CD14-positive monocyte (primary cell): Measurements from ENCODE around the gene NELL1. TPM values are rescaled to one million over a fixed set of nuclear protein-coding genes. Genes with fewer than 3 reads are reported as not detected.
"Not testable (repeated sequence)": the region's sequence is repeated elsewhere in the genome, so short reads cannot be mapped to it uniquely, and the experiment has no call there.

Experiments used
- DNase-seq, 3 donors: peaks; one replicate each; pipeline ENCODE4 v3.0.0-alpha.2; 2011 to 2022
- H2AFZ ChIP-seq: 2 replicates; pipeline ENCODE4 v1.6.0; 2012; ENCODE audit warnings: mild to moderate bottlenecking, low read depth, low read length, inconsistent platforms; ENCODE audit not compliant: insufficient read depth, poor library complexity, severe bottlenecking
- H3K27ac ChIP-seq, 2 donors: 1 replicate in 1 of 2; 2 replicates in 1 of 2; pipeline ENCODE4 v1.5.1; 2012 to 2013; ENCODE audit warnings: low read length in 2 of 2, control low read depth in 1 of 2, inconsistent platforms in 1 of 2, low read depth in 1 of 2, mild to moderate bottlenecking in 1 of 2
- H3K27me3 ChIP-seq, 2 donors: one replicate each; pipeline versions ENCODE4 v1.6.0 to v1.6.1; 2011 to 2013; ENCODE audit warnings: low read length in 2 of 2; ENCODE audit not compliant: control insufficient read depth in 2 of 2, insufficient read depth in 2 of 2
- H3K36me3 ChIP-seq, 2 donors: replicated peaks in 1 of 2; 1 replicate in 1 of 2; 2 replicates in 1 of 2; pipeline versions ENCODE4 v1.5.1 to v1.6.1; 2012 to 2013; ENCODE audit warnings: low read length in 2 of 2, control low read depth in 1 of 2, inconsistent platforms in 1 of 2, mild to moderate bottlenecking in 1 of 2; ENCODE audit not compliant: insufficient read depth in 2 of 2, control insufficient read depth in 1 of 2
- H3K4me1 ChIP-seq, 2 donors: 1 replicate in 1 of 2; 2 replicates in 1 of 2; pipeline versions ENCODE4 v1.5.1 to v1.6.1; 2012 to 2013; ENCODE audit warnings: low read length in 2 of 2, control low read depth in 1 of 2, inconsistent platforms in 1 of 2, mild to moderate bottlenecking in 1 of 2, moderate library complexity in 1 of 2; ENCODE audit not compliant: insufficient read depth in 2 of 2, control insufficient read depth in 1 of 2
- H3K4me2 ChIP-seq: replicated peaks from 2 replicates; pipeline ENCODE3; 2012; ENCODE audit warnings: low read length, moderate library complexity, mild to moderate bottlenecking; ENCODE audit not compliant: poor library complexity, severe bottlenecking; ENCODE audit errors: extremely low read depth
- H3K4me3 ChIP-seq, 3 experiments: fragments of 200-600 bp in 1 of 3; sonication (generic) in 1 of 3; replicated peaks in 1 of 3; 1 replicate in 2 of 3; 2 replicates in 1 of 3; pipeline ENCODE4 v1.5.1; 2011 to 2013; ENCODE audit warnings: low read length in 3 of 3, mild to moderate bottlenecking in 3 of 3, control low read depth in 2 of 3, low read depth in 2 of 3, inconsistent platforms in 1 of 3, moderate library complexity in 1 of 3
- H3K79me2 ChIP-seq: 2 replicates; pipeline ENCODE4 v1.6.0; 2012; ENCODE audit warnings: mild to moderate bottlenecking, control low read depth, inconsistent platforms, low read length, moderate library complexity; ENCODE audit not compliant: insufficient read depth
- H3K9ac ChIP-seq: 2 replicates; pipeline ENCODE4 v1.6.0; 2017; ENCODE audit warnings: low read length, mild to moderate bottlenecking; ENCODE audit not compliant: insufficient read depth, poor library complexity, severe bottlenecking
- H3K9me3 ChIP-seq, 2 donors: replicated peaks in 1 of 2; 1 replicate in 1 of 2; 2 replicates in 1 of 2; pipeline versions ENCODE4 v1.5.1 to v1.6.1; 2012 to 2013; ENCODE audit warnings: low read length in 2 of 2, control low read depth in 1 of 2; ENCODE audit not compliant: control insufficient read depth in 1 of 2, insufficient read depth in 1 of 2
- H4K20me1 ChIP-seq: 2 replicates; pipeline ENCODE4 v1.6.0; 2012; ENCODE audit warnings: mild to moderate bottlenecking, low read length, control low read depth, moderate library complexity; ENCODE audit not compliant: insufficient read depth
- H3K27ac Mint-ChIP-seq, 7 donors: one replicate each; pipeline ENCODE4 v1.8.0; 2020; ENCODE audit warnings: mild to moderate bottlenecking in 7 of 7, mixed read lengths in 7 of 7, moderate library complexity in 6 of 7, inconsistent platforms in 2 of 7
- H3K27me3 Mint-ChIP-seq, 3 donors: one replicate each; pipeline ENCODE4 v1.8.0; 2021 to 2022; ENCODE audit warnings: low read depth in 3 of 3, mild to moderate bottlenecking in 3 of 3, mixed read lengths in 3 of 3, moderate library complexity in 3 of 3, inconsistent platforms in 1 of 3
- H3K36me3 Mint-ChIP-seq, 2 donors: one replicate each; pipeline ENCODE4 v1.8.0; 2020; ENCODE audit warnings: mixed read lengths in 2 of 2, inconsistent platforms in 1 of 2, mild to moderate bottlenecking in 1 of 2
- H3K4me1 Mint-ChIP-seq: one replicate; pipeline ENCODE4 v1.8.0; 2020; ENCODE audit warnings: mild to moderate bottlenecking, mixed read lengths
- H3K4me3 Mint-ChIP-seq, 2 donors: one replicate each; pipeline ENCODE4 v1.8.0; 2020; ENCODE audit warnings: mild to moderate bottlenecking in 2 of 2, mixed read lengths in 2 of 2, moderate library complexity in 1 of 2
- H3K9me3 Mint-ChIP-seq, 7 donors: one replicate each; pipeline ENCODE4 v1.8.0; 2020 to 2022; ENCODE audit warnings: mixed read lengths in 7 of 7, mild to moderate bottlenecking in 6 of 7, moderate library complexity in 6 of 7, inconsistent platforms in 2 of 7
- CTCF ChIP-seq: fragments of 200-600 bp; IDR thresholded peaks from one replicate; pipeline ENCODE4 v1.8.0; 2022; ENCODE audit warnings: antibody characterized with exemption, mild to moderate bottlenecking
- WGBS: methylation state at CpG from one replicate; pipeline ENCODE4 v1.1.5; 2013; ENCODE audit warnings: missing lambda C conversion rate; ENCODE audit not compliant: insufficient coverage; 5-methylcytosine and 5-hydroxymethylcytosine counted together
- intact Hi-C, 2 donors: fragments of 100-400 bp; cut with micrococcal nuclease; formaldehyde crosslinking; loops; one replicate each; pipeline versions ENCODE4 v1.15.0 to v1.15.1; 2023
- polyA plus RNA-seq, 3 donors: library from polyadenylated mRNA; depleted of rRNA in 1 of 3; unstranded in 2 of 3; stranded (reverse) in 1 of 3; fragments of 300-500 nt in 2 of 3; fragments of >200 nt in 1 of 3; fragmentation: Illumina TruSeq in 2 of 3; gene quantifications; 1 replicate in 2 of 3; 2 replicates in 1 of 3; pipeline ENCODE4 v1.2.3, GENCODE V29; 2012 to 2021

The NELL1 gene
- polyA plus RNA-seq, 3 donors: not detected

- 90% methylated on average over 5 of the region's 6 CpGs for WGBS
Measured at GRCh38 chr11:21133722-21134121, 464.3 kb downstream of the NELL1 start.

GRCh38 chr11:21137803-21138202 lies 468.4 kb downstream of the NELL1 start:
- peaks cover 0 to 2% (median 0%) of the 10 kb centered on the region in 3 donors for H3K27me3 Mint-ChIP-seq
- TF ChIP-seq CTCF: no peak
- H3K9ac ChIP-seq: no peak overlapping the region
- no peak for DNase-seq
- no peak overlapping the region for H3K27ac Mint-ChIP-seq
- H3K27me3 ChIP-seq: no peaks in the 10 kb centered on the region
- H3K79me2 ChIP-seq: no peaks in the 10 kb centered on the region
- no peaks in the 10 kb centered on the region for H3K9me3 ChIP-seq
- no peaks in the 10 kb centered on the region for H3K4me1 Mint-ChIP-seq
- H3K4me1 ChIP-seq: no peaks in the 10 kb centered on the region
- no peaks in the 10 kb centered on the region for H4K20me1 ChIP-seq
- no peak overlapping the region for H2AFZ ChIP-seq
- H3K36me3 Mint-ChIP-seq: no peaks in the 10 kb centered on the region
- no peak overlapping the region for H3K4me3 ChIP-seq
- no peak overlapping the region for H3K4me2 ChIP-seq
- H3K36me3 ChIP-seq: no peaks in the 10 kb centered on the region
- no peak overlapping the region for H3K4me3 Mint-ChIP-seq
- no peak overlapping the region for H3K27ac ChIP-seq
- intact Hi-C loops: no loop called here
- peaks cover 0 to 2% (median 0%) of the 10 kb centered on the region in 7 donors for H3K9me3 Mint-ChIP-seq
- WGBS: no CpG with 5 or more reads among the region's 6 CpGs

More at GRCh38 chr11:21133722-21134121, 464.3 kb downstream of the NELL1 start:
- Mint-ChIP-seq H3K4me1 (no peaks in the 10 kb centered on the region), H3K27ac (no peak overlapping the region), H3K9me3 (peaks cover 0 to 6% (median 0%) of the 10 kb centered on the region in 7 donors), H3K36me3 (no peaks in the 10 kb centered on the region), H3K4me3 (no peak overlapping the region), H3K27me3 (peaks cover 0 to 2% (median 0%) of the 10 kb centered on the region in 3 donors)
- no peaks in the 10 kb centered on the region for H3K79me2 ChIP-seq
- intact Hi-C loops: no loop called here
- no peaks in the 10 kb centered on the region for H3K27me3 ChIP-seq
- no peak overlapping the region for H2AFZ ChIP-seq
- no peak overlapping the region for H3K4me2 ChIP-seq
- H3K9me3 ChIP-seq: peaks cover 0 to 6% of the 10 kb centered on the region in 2 donors
- H3K4me1 ChIP-seq: no peaks in the 10 kb centered on the region
- no peaks in the 10 kb centered on the region for H3K36me3 ChIP-seq
- H3K9ac ChIP-seq: no peak overlapping the region
- no peak for TF ChIP-seq CTCF
- DNase-seq: no peak
- H3K4me3 ChIP-seq: no peak overlapping the region
- H3K27ac ChIP-seq: no peak overlapping the region
- H4K20me1 ChIP-seq: no peaks in the 10 kb centered on the region

- H3K9me3 ChIP-seq, H3K27me3 ChIP-seq, H2AFZ ChIP-seq, H3K27me3 Mint-ChIP-seq, intact Hi-C loops, H4K20me1 ChIP-seq, H3K27ac Mint-ChIP-seq, H3K4me2 ChIP-seq, DNase-seq, H3K4me1 ChIP-seq, H3K4me3 ChIP-seq, H3K27ac ChIP-seq, H3K79me2 ChIP-seq, H3K4me3 Mint-ChIP-seq, H3K36me3 Mint-ChIP-seq, H3K9ac ChIP-seq, H3K4me1 Mint-ChIP-seq, H3K36me3 ChIP-seq, H3K9me3 Mint-ChIP-seq: not testable (repeated sequence)
- WGBS: no CpG with 5 or more reads among the region's 4 CpGs
Measured at GRCh38 chr11:21141557-21141956, 472.2 kb downstream of the NELL1 start.
